K562 (cell line): Measurements from ENCODE around the gene PUSL1. TPM values are rescaled to one million over a fixed set of nuclear protein-coding genes. Genes with fewer than 3 reads are reported as not detected.
A peak's percentile ranks its signal among the peaks of the same experiment; 100 is the strongest.

ENCODE experiments used
- ETV6 ChIP-seq, 3 experiments: fragments of 150-350 bp in 1 of 3; sonication (generic) in 1 of 3; formaldehyde crosslinking in 1 of 3; IDR thresholded peaks; 2 replicates each; pipeline versions ENCODE4 v1.6.1 to v1.8.0; 2014 to 2022; ENCODE audit warnings: borderline replicate concordance in 2 of 3, low read depth in 2 of 3, antibody characterized with exemption in 1 of 3, low read length in 1 of 3, mild to moderate bottlenecking in 1 of 3, missing genetic modification reagents in 1 of 3
- GABPA ChIP-seq: fragments of 200-800 bp; sonication (Bioruptor generic); conservative IDR thresholded peaks from 2 replicates; pipeline ENCODE4 v1.6.1; 2016; ENCODE audit warnings: low read depth, missing genetic modification characterization, missing compliant biosample characterization
- HDAC2 ChIP-seq: fragments of 450-650 bp; IDR thresholded peaks from 2 replicates; pipeline ENCODE4 v1.6.1; 2016; ENCODE audit warnings: mild to moderate bottlenecking
- KDM4B ChIP-seq, 2 experiments: fragments of 450-650 bp in 1 of 2; sonication (generic) in 1 of 2; IDR thresholded peaks; 2 replicates each; pipeline ENCODE4 v1.6.1; 2016 to 2017; ENCODE audit warnings: borderline replicate concordance in 2 of 2, antibody characterized with exemption in 1 of 2, low read depth in 1 of 2, mild to moderate bottlenecking in 1 of 2
- POLR2AphosphoS5 ChIP-seq: IDR thresholded peaks from 2 replicates; pipeline ENCODE4 v1.6.1; 2011; ENCODE audit warnings: mild to moderate bottlenecking, low read depth, low read length, moderate library complexity; ENCODE audit not compliant: control insufficient read depth, insufficient read depth
- POU5F1 ChIP-seq: fragments of 150-350 bp; IDR thresholded peaks from 2 replicates; pipeline ENCODE4 v1.6.1; 2014; ENCODE audit warnings: borderline replicate concordance, low read length, low read depth, mild to moderate bottlenecking; ENCODE audit not compliant: partially characterized antibody
- RB1 ChIP-seq: fragments of 450-650 bp; IDR thresholded peaks from 2 replicates; pipeline ENCODE4 v1.6.1; 2017; ENCODE audit warnings: low read depth, mild to moderate bottlenecking
- SMAD3 ChIP-seq: fragments of 450-650 bp; formaldehyde crosslinking; conservative IDR thresholded peaks from 2 replicates; pipeline ENCODE4 v1.4.0; 2020; ENCODE audit warnings: mild to moderate bottlenecking
- XRCC3 ChIP-seq: fragments of 450-650 bp; IDR thresholded peaks from 2 replicates; pipeline ENCODE4 v1.6.1; 2017; ENCODE audit warnings: mild to moderate bottlenecking, moderate library complexity
- ZNF707 ChIP-seq: fragments of 250-450 bp; sonication (Bioruptor Pico); conservative IDR thresholded peaks from 2 replicates; pipeline ENCODE4 v1.8.0; 2022; ENCODE audit warnings: inconsistent platforms, mild to moderate bottlenecking, moderate library complexity
- polyA plus RNA-seq, 8 experiments: library from polyadenylated mRNA; depleted of rRNA in 4 of 8; stranded (reverse) in 5 of 8; unstranded in 3 of 8; fragments of >200 nt; fragmentation: Nextera tagmentation in 2 of 8; fragmentation: Illumina TruSeq in 1 of 8; extraction: Ambion mirVana in 2 of 8; extraction: Trizol in 1 of 8; gene quantifications; 2 replicates each; pipeline versions ENCODE4 v1.2.1 to v1.2.3, GENCODE V29; 2011 to 2014; ENCODE audit warnings: inconsistent platforms in 1 of 8, missing spikeins in 1 of 8
- total RNA-seq, 7 experiments: library from RNA; depleted of rRNA in 6 of 7; stranded (reverse); fragments of >200 nt in 6 of 7; fragmentation: Illumina TruSeq in 2 of 7; extraction: Trizol in 2 of 7; gene quantifications; 2 replicates each; pipeline versions ENCODE4 v1.2.1 to v1.2.3, GENCODE V29; 2011 to 2021; ENCODE audit warnings: low replicate concordance in 1 of 7
- TF ChIP-seq, protein P1 (sequence below): fragments of 250-450 bp; sonication (Bioruptor Pico); IDR thresholded peaks from 2 replicates; pipeline ENCODE4 v1.4.0; 2020; ENCODE audit warnings: mild to moderate bottlenecking

Gene PUSL1
- total and polyA plus RNA-seq, 9 of the 15 experiments (the other 6 are each of a cell fraction or from before 2014, with no cell fraction given), result 0.62 to 86.9 (median 13.6) TPM

DNA sequence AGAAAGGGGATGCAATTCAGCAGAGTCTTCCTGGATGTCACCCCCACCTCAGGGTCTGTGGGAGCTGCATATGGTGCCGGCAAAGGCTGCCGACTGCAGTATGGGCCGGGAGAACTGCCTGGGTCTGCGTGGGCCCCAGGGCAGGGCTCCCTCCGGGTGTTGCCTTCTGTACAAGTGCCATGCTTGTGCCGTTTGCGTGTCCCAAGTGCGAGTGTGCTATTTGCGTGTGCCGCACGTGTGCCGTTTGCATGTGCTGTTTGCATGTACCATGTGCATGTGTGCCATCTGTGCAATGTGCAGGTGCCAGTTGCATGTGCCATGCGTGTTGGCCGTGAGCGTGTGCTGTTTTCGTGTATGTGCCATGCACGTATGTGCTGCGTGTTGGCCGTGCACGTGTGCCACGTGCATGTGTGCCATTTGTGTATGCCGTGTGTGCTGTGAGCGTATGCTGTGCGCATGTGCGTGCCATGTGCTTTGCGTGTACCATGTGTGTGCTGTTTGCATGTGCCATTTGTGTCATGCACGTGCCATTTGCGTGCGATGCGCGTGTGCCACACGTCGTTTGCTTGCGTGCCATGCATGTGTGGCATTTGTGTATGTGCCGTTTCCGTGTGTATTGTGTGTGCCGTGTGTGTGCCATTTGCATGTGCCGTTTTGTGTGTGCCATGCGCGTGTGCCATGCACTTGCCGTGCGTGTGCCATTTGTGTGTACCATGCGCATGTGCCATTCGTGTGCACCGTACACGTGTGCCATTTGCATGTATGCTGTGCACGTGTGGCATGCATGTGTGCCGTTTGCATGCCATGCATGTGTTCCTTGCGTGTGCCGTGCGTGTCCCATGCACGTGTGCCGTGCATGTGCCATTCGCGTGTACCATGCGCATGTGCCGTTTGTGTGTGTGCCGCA lies 21.2 kb downstream of the PUSL1 start (continued):
- TF ChIP-seq ETV6 (IDR thresholded peaks at IDR 0.05; ENCODE audit: borderline replicate concordance in 1 of 2, low read depth in 2 of 2, low read length in 1 of 2) (no peak), ETV6 (CRISPR knock-in tag; IDR thresholded peaks at IDR 0.05; ENCODE audit: borderline replicate concordance) (no peak), RB1 (no peak), HDAC2 (no peak), KDM4B (IDR thresholded peaks at IDR 0.05; ENCODE audit: borderline replicate concordance in 2 of 2, low read depth in 1 of 2) (no peak), GABPA (tag) (no peak), XRCC3 (no peak), POU5F1 (no peak), POLR2AphosphoS5 (0 out of 2 replicates have a peak, but pooled peaks have one; percentile 6), SMAD3 (CRISPR knock-in tag) (no peak), ZNF707 (no peak)
- TF ChIP-seq, protein P1, sequence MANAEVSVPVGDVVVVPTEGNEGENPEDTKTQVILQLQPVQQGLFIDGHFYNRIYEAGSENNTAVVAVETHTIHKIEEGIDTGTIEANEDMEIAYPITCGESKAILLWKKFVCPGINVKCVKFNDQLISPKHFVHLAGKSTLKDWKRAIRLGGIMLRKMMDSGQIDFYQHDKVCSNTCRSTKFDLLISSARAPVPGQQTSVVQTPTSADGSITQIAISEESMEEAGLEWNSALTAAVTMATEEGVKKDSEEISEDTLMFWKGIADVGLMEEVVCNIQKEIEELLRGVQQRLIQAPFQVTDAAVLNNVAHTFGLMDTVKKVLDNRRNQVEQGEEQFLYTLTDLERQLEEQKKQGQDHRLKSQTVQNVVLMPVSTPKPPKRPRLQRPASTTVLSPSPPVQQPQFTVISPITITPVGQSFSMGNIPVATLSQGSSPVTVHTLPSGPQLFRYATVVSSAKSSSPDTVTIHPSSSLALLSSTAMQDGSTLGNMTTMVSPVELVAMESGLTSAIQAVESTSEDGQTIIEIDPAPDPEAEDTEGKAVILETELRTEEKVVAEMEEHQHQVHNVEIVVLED (CRISPR knock-in tag), result no peak
